Activated CD4-positive, alpha-beta memory T cell treated with anti-CD3 and anti-CD28 coated beads for 36 hours (primary cell): Measurements from ENCODE around the gene CPT2. TPM values are rescaled to one million over a fixed set of nuclear protein-coding genes. Genes with fewer than 3 reads are reported as not detected.

Experiments used
- CTCF ChIA-PET: fragments of 350-600 bp; sonication (Branson Sonifier 250); formaldehyde crosslinking; loops from one replicate; lab custom pipeline; 2021; ENCODE audit warnings: antibody characterized with exemption, inconsistent platforms; lab: Charles Lee
- POLR2A ChIA-PET: fragments of 350-600 bp; sonication (Branson Sonifier 250); formaldehyde crosslinking; loops from one replicate; lab custom pipeline; 2021; ENCODE audit warnings: antibody characterized with exemption; lab: Charles Lee
- DNase-seq: peaks from one replicate; pipeline ENCODE4 v3.0.0-alpha.2; 2020
- H3K27ac Mint-ChIP-seq: one replicate; pipeline ENCODE4 v1.8.0; 2021; ENCODE audit warnings: mixed read lengths
- H3K27me3 Mint-ChIP-seq: one replicate; pipeline ENCODE4 v1.8.0; 2021; ENCODE audit warnings: mixed read lengths
- H3K36me3 Mint-ChIP-seq: one replicate; pipeline ENCODE4 v1.8.0; 2021; ENCODE audit warnings: mixed read lengths
- H3K4me1 Mint-ChIP-seq: one replicate; pipeline ENCODE4 v1.8.0; 2021; ENCODE audit warnings: low read depth, mixed read lengths
- H3K4me3 Mint-ChIP-seq: one replicate; pipeline ENCODE4 v1.8.0; 2021; ENCODE audit warnings: mild to moderate bottlenecking, mixed read lengths
- H3K9me3 Mint-ChIP-seq: one replicate; pipeline ENCODE4 v1.8.0; 2021; ENCODE audit warnings: mixed read lengths
- intact Hi-C: fragments of 100-400 bp; cut with micrococcal nuclease; formaldehyde crosslinking; loops from one replicate; pipeline ENCODE4 v1.15.1; 2023
- total RNA-seq, 2 experiments: library from RNA; stranded (reverse); gene quantifications; one replicate each; pipeline ENCODE4 v1.2.3, GENCODE V29; 2021

The CPT2 gene
- total RNA-seq, 2 experiments from 2014 or later: 19.6 to 20.7 TPM

DNA sequence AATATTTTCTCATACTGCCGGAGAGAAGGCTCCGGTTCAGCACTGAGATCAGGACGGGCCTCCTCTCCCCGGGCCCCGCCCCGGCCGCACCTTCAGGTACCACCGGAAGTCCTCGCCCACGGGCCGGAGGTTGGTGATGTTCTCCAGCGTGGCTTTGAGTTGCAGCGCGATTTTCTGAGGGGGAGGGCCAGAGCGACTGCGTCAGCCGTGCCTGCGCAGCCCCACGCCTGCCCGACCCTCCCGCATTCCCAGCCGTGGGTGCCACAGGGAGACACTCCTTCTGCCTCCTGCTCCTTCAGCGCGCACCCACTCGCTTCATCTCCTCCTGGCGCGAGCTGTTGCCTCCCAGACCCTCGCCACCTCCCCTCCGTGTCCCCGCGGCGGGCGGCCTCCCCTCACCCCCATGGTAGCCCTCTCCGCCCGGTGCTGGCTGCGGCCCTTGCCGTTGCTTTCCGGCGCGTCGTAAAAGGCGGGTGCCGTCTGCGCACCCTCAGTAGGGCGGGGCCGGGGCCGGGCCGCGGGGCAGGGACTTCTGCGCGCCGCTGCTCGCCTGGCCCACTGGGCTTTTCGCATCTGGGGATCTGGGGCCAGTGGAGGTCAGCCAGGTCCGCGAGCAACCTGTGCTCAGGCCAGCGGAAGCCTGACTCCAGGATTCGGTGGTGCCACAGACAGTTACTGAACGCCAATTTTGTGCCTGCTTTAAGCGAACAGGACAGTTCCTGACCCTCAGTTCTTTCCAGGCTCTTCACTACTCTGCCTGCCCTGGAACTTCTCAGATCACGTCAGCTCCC, 23.7 kb downstream of the CPT2 start, which contains the start of gene CZIB:
CZIB (minus strand) TSS at position 464 of the 791 bp plus-strand sequence; CDS start at position 405, 59 bp downstream.
- DNase-seq: peak; percentile 97
- H3K4me3 Mint-ChIP-seq: peak within 1 kb of the TSS; percentile 89
- no peaks in the 10 kb centered on the region for H3K9me3 Mint-ChIP-seq
- peaks cover 9% of the 10 kb centered on the region for H3K36me3 Mint-ChIP-seq
- peak within 1 kb of the TSS; percentile 95 for H3K27ac Mint-ChIP-seq
- H3K4me1 Mint-ChIP-seq: peaks cover 21% of the 10 kb centered on the region
- ChIA-PET POLR2A (interaction anchor here (1.2 to 1.5 kb wide), 4 partner anchors 17 to 24 kb away, joined by 3 to 5 read pairs (median 3); no protein-coding TSS in a partner anchor), CTCF (interaction anchor here (1.2 kb wide), 1 partner anchor 37 kb away, joined by 3 read pairs; no protein-coding TSS in a partner anchor)
- intact Hi-C loops: loop anchor here (1.0 to 2.0 kb wide), 4 partner anchors 18 to 854 kb away; partner anchors contain the start of genes CC2D1B, CPT2 and MAGOH
- no peaks in the 10 kb centered on the region for H3K27me3 Mint-ChIP-seq

DNA sequence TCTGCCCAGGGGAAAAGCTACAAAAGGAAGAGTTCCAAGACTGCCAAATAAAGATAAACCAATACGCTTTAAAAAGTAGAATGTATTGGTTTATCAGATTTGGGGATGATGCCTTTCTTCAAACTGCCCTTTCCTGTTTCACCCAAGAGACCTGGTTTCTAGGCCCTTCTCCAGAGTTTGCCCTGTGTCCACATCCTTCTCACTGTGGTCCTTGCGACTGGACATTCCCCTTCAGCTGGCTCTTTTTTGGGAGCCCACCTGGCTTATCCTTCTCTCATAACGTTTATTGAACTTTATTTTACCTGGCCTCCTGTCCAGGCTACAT, 24.3 kb downstream of the CPT2 start:
- Mint-ChIP-seq H3K4me1 (peaks cover 21% of the 10 kb centered on the region), H3K9me3 (no peaks in the 10 kb centered on the region), H3K27me3 (no peaks in the 10 kb centered on the region), H3K36me3 (peaks cover 11% of the 10 kb centered on the region), H3K27ac (peak overlapping the region; percentile 95), H3K4me3 (peak overlapping the region; percentile 89)
- DNase-seq: no peak
- CTCF ChIA-PET: interaction anchor here (1.2 kb wide), 1 partner anchor 38 kb away, joined by 3 read pairs; no protein-coding TSS in a partner anchor
- intact Hi-C loops: loop anchor here (1.0 to 2.0 kb wide), 4 partner anchors 17 to 855 kb away; partner anchors contain the start of genes CC2D1B, CPT2 and MAGOH
- POLR2A ChIA-PET: interaction anchor here (1.2 kb wide), 2 partner anchors 18 kb away, joined by 3 to 4 read pairs; partner anchors contain the start of gene MAGOH

DNA sequence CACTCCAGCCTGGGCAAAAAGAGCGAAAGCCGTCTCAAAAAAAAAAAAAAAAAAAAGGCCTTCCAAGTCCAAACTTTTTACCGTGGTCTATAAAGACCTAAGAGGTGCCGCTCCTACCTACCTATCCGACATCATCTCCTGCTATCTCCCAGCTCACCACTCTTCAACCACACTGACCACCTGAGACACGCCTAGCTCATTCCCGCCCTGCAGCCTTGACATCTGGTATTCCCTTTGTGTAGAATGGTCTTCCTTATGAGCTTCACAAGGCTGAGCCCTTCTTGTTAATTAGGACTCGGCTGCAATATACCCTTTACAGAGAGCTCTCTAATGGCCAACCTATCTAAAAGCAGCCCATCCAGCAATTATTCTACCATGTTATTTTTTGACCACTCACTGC, 41.0 kb downstream of the CPT2 start:
- intact Hi-C loops: loop anchor here (1.0 to 2.0 kb wide), 4 partner anchors 17 to 89 kb away; partner anchors contain the start of genes CPT2 and CZIB
- Mint-ChIP-seq H3K36me3 (peaks cover 24% of the 10 kb centered on the region), H3K27ac (peak overlapping the region; percentile 85), H3K27me3 (no peaks in the 10 kb centered on the region), H3K9me3 (no peaks in the 10 kb centered on the region), H3K4me3 (peak overlapping the region; percentile 97), H3K4me1 (peaks cover 26% of the 10 kb centered on the region)
- CTCF ChIA-PET: interaction anchor here (1.1 kb wide), 1 partner anchor 156 kb away, joined by 4 read pairs; no protein-coding TSS in a partner anchor
- POLR2A ChIA-PET: interaction anchor here (1.1 to 1.3 kb wide), 2 partner anchors 18 to 176 kb away, joined by 3 read pairs; no protein-coding TSS in a partner anchor
- no peak for DNase-seq

GRCh38 chr1:53238197-53239155, 41.9 kb downstream of the CPT2 start, which contains the start of gene MAGOH:
MAGOH (minus strand) TSS chr1:53238518; CDS start chr1:53238448, 70 bp downstream.
- no peaks in the 10 kb centered on the region for H3K9me3 Mint-ChIP-seq
- ChIA-PET CTCF (interaction anchor here (1.1 kb wide), 1 partner anchor 155 kb away, joined by 4 read pairs; no protein-coding TSS in a partner anchor), POLR2A (interaction anchor here (0.6 to 1.3 kb wide), 4 partner anchors 17 to 175 kb away, joined by 3 to 4 read pairs (median 3); partner anchors contain the start of gene CZIB)
- peak within 1 kb of the TSS; percentile 97 for H3K4me3 Mint-ChIP-seq
- H3K27me3 Mint-ChIP-seq: no peaks in the 10 kb centered on the region
- intact Hi-C loops: loop anchor here (1.0 to 2.0 kb wide), 4 partner anchors 18 to 88 kb away; partner anchors contain the start of genes CPT2 and CZIB
- peak; percentile 97 for DNase-seq
- H3K27ac Mint-ChIP-seq: peak within 1 kb of the TSS; percentile 85
- peaks cover 22% of the 10 kb centered on the region for H3K36me3 Mint-ChIP-seq
- peaks cover 26% of the 10 kb centered on the region for H3K4me1 Mint-ChIP-seq

DNA sequence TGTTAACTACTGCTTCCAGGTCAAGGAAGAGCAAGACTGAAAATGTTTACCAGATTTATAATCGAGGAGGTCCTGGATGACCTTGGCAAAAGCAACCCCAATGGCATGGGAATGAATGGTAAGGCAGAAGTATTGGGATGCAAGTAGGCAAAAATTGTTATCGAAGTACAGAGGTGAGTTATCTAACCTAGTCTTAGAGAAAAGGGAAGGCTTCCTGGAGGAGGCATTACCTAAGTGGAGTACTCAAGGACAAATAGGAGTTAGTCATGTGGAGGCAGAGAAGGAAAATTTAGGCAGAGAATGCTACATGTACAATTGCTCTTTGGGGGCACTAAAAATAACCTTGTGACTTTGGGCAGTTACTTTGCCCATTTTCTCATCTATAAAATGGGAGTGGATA, 45.2 kb downstream of the CPT2 start:
- Mint-ChIP-seq H3K4me3 (no peak overlapping the region), H3K27ac (no peak overlapping the region), H3K36me3 (peaks cover 18% of the 10 kb centered on the region), H3K9me3 (no peaks in the 10 kb centered on the region), H3K27me3 (no peaks in the 10 kb centered on the region), H3K4me1 (peaks cover 17% of the 10 kb centered on the region)
- CTCF ChIA-PET: no interaction called here
- POLR2A ChIA-PET: no interaction called here
- no peak for DNase-seq
- intact Hi-C loops: no loop called here

GRCh38 chr1:53242381-53242780, 45.8 kb downstream of the CPT2 start:
- ChIA-PET CTCF (no interaction called here), POLR2A (no interaction called here)
- Mint-ChIP-seq H3K4me3 (no peak overlapping the region), H3K4me1 (peaks cover 13% of the 10 kb centered on the region), H3K36me3 (peaks cover 20% of the 10 kb centered on the region), H3K27me3 (no peaks in the 10 kb centered on the region), H3K27ac (no peak overlapping the region), H3K9me3 (no peaks in the 10 kb centered on the region)
- intact Hi-C loops: no loop called here
- DNase-seq: no peak

GRCh38 chr1:53244141-53244540, 47.5 kb downstream of the CPT2 start:
- Mint-ChIP-seq H3K27me3 (no peaks in the 10 kb centered on the region), H3K4me3 (no peak overlapping the region), H3K9me3 (no peaks in the 10 kb centered on the region), H3K36me3 (peaks cover 19% of the 10 kb centered on the region), H3K4me1 (peaks cover 1% of the 10 kb centered on the region), H3K27ac (no peak overlapping the region)
- ChIA-PET CTCF (no interaction called here), POLR2A (no interaction called here)
- no peak for DNase-seq
- intact Hi-C loops: no loop called here

GRCh38 chr1:53246261-53247134, 49.9 kb downstream of the CPT2 start:
- no peaks in the 10 kb centered on the region for H3K4me1 Mint-ChIP-seq
- H3K27me3 Mint-ChIP-seq: no peaks in the 10 kb centered on the region
- no peak overlapping the region for H3K27ac Mint-ChIP-seq
- no peak overlapping the region for H3K4me3 Mint-ChIP-seq
- peaks cover 39% of the 10 kb centered on the region for H3K36me3 Mint-ChIP-seq
- H3K9me3 Mint-ChIP-seq: no peaks in the 10 kb centered on the region
- ChIA-PET CTCF (interaction anchor here (1.0 kb wide), 1 partner anchor 32 kb away, joined by 4 read pairs; no protein-coding TSS in a partner anchor), POLR2A (no interaction called here)
- intact Hi-C loops: no loop called here
- no peak for DNase-seq

GRCh38 chr1:53249706-53250105, 53.1 kb downstream of the CPT2 start:
- POLR2A ChIA-PET: no interaction called here
- DNase-seq: no peak
- Mint-ChIP-seq H3K27ac (no peak overlapping the region), H3K4me1 (no peaks in the 10 kb centered on the region), H3K4me3 (no peak overlapping the region), H3K9me3 (no peaks in the 10 kb centered on the region), H3K36me3 (peaks cover 48% of the 10 kb centered on the region), H3K27me3 (no peaks in the 10 kb centered on the region)
- CTCF ChIA-PET: no interaction called here
- intact Hi-C loops: no loop called here

DNA sequence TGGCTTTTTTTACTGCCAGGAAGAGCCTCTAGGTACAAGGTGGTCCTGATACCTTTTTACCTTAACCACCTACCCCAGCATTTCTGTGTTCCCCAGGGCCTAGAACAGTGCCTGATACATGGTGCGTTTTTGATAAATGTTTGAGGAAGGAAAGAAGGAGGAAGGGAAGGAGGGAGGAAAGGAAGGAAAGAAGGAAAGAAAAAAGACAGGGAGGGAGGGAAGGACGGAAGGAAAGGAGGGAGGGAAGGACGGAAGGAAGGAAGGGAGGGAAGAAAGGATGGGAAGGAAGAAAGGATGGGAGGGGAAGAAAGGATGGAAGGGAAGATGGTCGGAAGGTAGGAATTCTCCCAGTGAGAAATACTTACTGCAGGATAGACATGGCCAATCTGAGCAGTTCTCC, 53.7 kb downstream of the CPT2 start:
- no peaks in the 10 kb centered on the region for H3K4me1 Mint-ChIP-seq
- CTCF ChIA-PET: no interaction called here
- H3K36me3 Mint-ChIP-seq: peaks cover 52% of the 10 kb centered on the region
- no peak overlapping the region for H3K27ac Mint-ChIP-seq
- no peak for DNase-seq
- intact Hi-C loops: no loop called here
- POLR2A ChIA-PET: no interaction called here
- H3K4me3 Mint-ChIP-seq: no peak overlapping the region
- no peaks in the 10 kb centered on the region for H3K9me3 Mint-ChIP-seq
- no peaks in the 10 kb centered on the region for H3K27me3 Mint-ChIP-seq
